Nephron progenitor cell (in vitro differentiated cells): ENCODE measurements around the gene GMDS.
A peak's percentile ranks its signal among the peaks of the same experiment; 100 is the strongest.

Experiments used
- DNase-seq: peaks from one replicate; pipeline ENCODE4 v3.0.0; 2021
- H3K27ac Mint-ChIP-seq: 2 replicates; pipeline ENCODE4 v1.8.0; 2021; ENCODE audit warnings: mild to moderate bottlenecking, moderate library complexity, mixed read lengths
- H3K27me3 Mint-ChIP-seq: 2 replicates; pipeline ENCODE4 v1.8.0; 2021; ENCODE audit warnings: mild to moderate bottlenecking, low read depth, mixed read lengths; ENCODE audit not compliant: poor library complexity
- H3K36me3 Mint-ChIP-seq: 2 replicates; pipeline ENCODE4 v1.8.0; 2021; ENCODE audit warnings: low read depth, mixed read lengths
- H3K4me1 Mint-ChIP-seq: 2 replicates; pipeline ENCODE4 v1.8.0; 2021; ENCODE audit warnings: mixed read lengths
- H3K4me3 Mint-ChIP-seq: 2 replicates; pipeline ENCODE4 v1.8.0; 2021; ENCODE audit warnings: mild to moderate bottlenecking, moderate library complexity, mixed read lengths
- H3K9me3 Mint-ChIP-seq: 2 replicates; pipeline ENCODE4 v1.8.0; 2021; ENCODE audit warnings: mild to moderate bottlenecking, moderate library complexity, mixed read lengths
- TF ChIP-seq, protein P1 (sequence below): fragments of 200-600 bp; sonication (generic); IDR thresholded peaks from 2 replicates; pipeline ENCODE4 v1.5.0; 2021; ENCODE audit warnings: antibody characterized with exemption

GMDS gene

DNA sequence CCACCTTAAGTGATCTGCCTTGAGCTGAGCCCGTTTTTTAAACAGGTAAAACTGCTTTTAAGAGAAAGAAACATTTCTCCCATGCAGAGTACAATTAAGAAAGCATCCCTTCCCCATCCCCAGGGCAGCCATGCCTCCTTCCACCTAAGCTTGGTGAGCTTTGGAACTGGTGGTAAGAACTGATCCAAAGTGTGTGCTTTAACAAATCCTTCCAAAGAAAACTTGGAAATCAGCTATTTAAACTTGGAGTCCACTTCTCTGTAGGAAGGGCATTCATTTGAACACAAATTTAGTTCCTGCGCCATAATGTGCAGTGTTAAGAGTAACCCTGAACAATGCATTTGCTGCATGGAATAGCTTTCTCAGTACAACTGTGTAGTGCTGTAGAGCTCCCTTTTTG is 17.0 kb downstream of the GMDS start:
- DNase-seq, result no peak
- peaks cover 40% of the 10 kb centered on the region for H3K4me1 Mint-ChIP-seq

GRCh38 chr6:2226775-2227174 is 18.6 kb downstream of the GMDS start:
- Mint-ChIP-seq H3K4me1 (peaks cover 30% of the 10 kb centered on the region), H3K9me3 (no peaks in the 10 kb centered on the region), H3K36me3 (no peaks in the 10 kb centered on the region), H3K4me3 (no peak overlapping the region), H3K27ac (no peak overlapping the region), H3K27me3 (peaks cover 4% of the 10 kb centered on the region)
- TF ChIP-seq, protein P1, sequence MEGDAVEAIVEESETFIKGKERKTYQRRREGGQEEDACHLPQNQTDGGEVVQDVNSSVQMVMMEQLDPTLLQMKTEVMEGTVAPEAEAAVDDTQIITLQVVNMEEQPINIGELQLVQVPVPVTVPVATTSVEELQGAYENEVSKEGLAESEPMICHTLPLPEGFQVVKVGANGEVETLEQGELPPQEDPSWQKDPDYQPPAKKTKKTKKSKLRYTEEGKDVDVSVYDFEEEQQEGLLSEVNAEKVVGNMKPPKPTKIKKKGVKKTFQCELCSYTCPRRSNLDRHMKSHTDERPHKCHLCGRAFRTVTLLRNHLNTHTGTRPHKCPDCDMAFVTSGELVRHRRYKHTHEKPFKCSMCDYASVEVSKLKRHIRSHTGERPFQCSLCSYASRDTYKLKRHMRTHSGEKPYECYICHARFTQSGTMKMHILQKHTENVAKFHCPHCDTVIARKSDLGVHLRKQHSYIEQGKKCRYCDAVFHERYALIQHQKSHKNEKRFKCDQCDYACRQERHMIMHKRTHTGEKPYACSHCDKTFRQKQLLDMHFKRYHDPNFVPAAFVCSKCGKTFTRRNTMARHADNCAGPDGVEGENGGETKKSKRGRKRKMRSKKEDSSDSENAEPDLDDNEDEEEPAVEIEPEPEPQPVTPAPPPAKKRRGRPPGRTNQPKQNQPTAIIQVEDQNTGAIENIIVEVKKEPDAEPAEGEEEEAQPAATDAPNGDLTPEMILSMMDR, result no peak
- DNase-seq, result no peak

More for the DNA sequence above, 17.0 kb downstream of the GMDS start:
- H3K27ac Mint-ChIP-seq, result peak overlapping the region; percentile 43
- H3K9me3 Mint-ChIP-seq, result no peaks in the 10 kb centered on the region
- no peaks in the 10 kb centered on the region for H3K27me3 Mint-ChIP-seq
- no peak overlapping the region for H3K4me3 Mint-ChIP-seq
- H3K36me3 Mint-ChIP-seq, result no peaks in the 10 kb centered on the region
- TF ChIP-seq, protein P1, result no peak

GRCh38 chr6:2225422-2226392 is 19.7 kb downstream of the GMDS start:
- TF ChIP-seq, protein P1, result no peak
- Mint-ChIP-seq H3K36me3 (no peaks in the 10 kb centered on the region), H3K27ac (no peak overlapping the region), H3K4me3 (no peak overlapping the region), H3K27me3 (peaks cover 4% of the 10 kb centered on the region), H3K9me3 (no peaks in the 10 kb centered on the region), H3K4me1 (peaks cover 30% of the 10 kb centered on the region)
- no peak for DNase-seq

GRCh38 chr6:2224847-2225382 is 20.5 kb downstream of the GMDS start:
- TF ChIP-seq, protein P1, result no peak
- H3K27ac Mint-ChIP-seq, result no peak overlapping the region
- H3K4me3 Mint-ChIP-seq, result no peak overlapping the region
- no peaks in the 10 kb centered on the region for H3K9me3 Mint-ChIP-seq
- H3K27me3 Mint-ChIP-seq, result peaks cover 4% of the 10 kb centered on the region
- peaks cover 25% of the 10 kb centered on the region for H3K4me1 Mint-ChIP-seq
- no peaks in the 10 kb centered on the region for H3K36me3 Mint-ChIP-seq
- no peak for DNase-seq

GRCh38 chr6:2222275-2222842 is 23.0 kb downstream of the GMDS start:
- H3K4me1 Mint-ChIP-seq, result peaks cover 20% of the 10 kb centered on the region
- no peaks in the 10 kb centered on the region for H3K36me3 Mint-ChIP-seq
- H3K27ac Mint-ChIP-seq, result no peak overlapping the region
- no peaks in the 10 kb centered on the region for H3K9me3 Mint-ChIP-seq
- TF ChIP-seq, protein P1, result no peak
- peaks cover 4% of the 10 kb centered on the region for H3K27me3 Mint-ChIP-seq
- no peak overlapping the region for H3K4me3 Mint-ChIP-seq
- no peak for DNase-seq
